Measurements from ENCODE around the gene IL18RAP.

IL18RAP gene

GRCh38 chr2:102498414-102498813 lies 75.5 kb downstream of the IL18RAP start:
- no peak for DNase-seq (ENCODE audit: low spot score)

- no peak for DNase-seq (ENCODE audit: low spot score)
These were observed 76.6 kb downstream of the IL18RAP start for GRCh38 chr2:102499558-102499957.

Data from pons (tissue), 1 donor.